ENCODE data around the gene PRTG.

GRCh38 chr15:55709458-55709857 is 33.5 kb downstream of the PRTG start:
- TF ChIP-seq CTCF (IDR thresholded peaks at IDR 0.05; ENCODE audit: insufficient read depth, low read length) = no peak
- TF ChIP-seq POLR2AphosphoS5 (IDR thresholded peaks at IDR 0.05; ENCODE audit: low read depth) = no peak
